Stimulated activated CD8-positive, alpha-beta memory T cell treated with anti-CD3 and anti-CD28 coated beads, Interleukin-12 subunit alpha, Interleukin-12 subunit beta, amount 100 ng/mL, for 24 hours (primary cell): ENCODE measurements around the gene PKN2.
"Not testable (repeated sequence)": the region's sequence is repeated elsewhere in the genome, so short reads cannot be mapped to it uniquely, and the experiment has no call there.

Source experiments
- DNase-seq: peaks from one replicate; pipeline ENCODE4 v3.0.0-alpha.2; 2020; ENCODE audit errors: extremely low read depth

Gene PKN2

DNA sequence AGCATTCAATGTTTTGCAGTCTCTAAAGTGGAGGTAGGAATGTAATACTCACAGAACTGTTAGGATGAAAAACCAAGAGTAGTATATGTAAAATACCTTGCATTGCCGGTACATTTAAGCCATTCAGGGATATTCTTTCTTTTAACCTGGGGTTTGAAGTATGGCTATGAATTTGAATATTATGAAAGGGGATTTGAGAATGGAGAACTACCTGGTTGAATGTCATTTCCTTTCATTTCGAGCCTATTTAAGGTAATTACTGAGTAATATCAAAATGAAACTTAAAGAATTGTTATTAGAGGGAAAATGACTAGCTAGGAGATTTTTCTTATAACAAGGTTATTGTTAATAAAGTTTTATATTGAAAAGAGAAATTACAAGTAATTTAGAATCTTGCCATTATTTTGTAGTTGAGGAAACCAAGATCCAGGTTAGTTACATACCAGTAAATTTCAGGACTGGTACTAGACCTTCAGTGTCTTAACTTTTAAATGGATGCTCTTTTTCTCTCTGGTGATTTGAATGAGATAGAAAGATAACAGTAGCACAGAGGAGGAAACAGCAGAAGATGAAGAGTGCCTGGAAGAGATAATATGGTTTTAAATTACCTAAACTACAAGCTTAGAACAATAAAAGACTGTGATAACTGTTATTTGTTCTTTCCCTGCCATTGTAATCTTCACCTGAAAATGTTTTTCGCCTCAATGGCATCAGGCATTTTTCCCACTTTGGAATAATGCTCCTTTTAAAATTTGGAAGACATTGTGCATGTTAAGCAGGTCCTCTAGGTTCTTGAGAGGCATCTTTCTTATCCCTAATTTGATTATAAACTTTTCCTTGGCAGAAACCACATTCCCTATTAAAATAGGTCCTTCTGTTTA, 103.2 kb downstream of the PKN2 start:
- no peak for DNase-seq

DNA sequence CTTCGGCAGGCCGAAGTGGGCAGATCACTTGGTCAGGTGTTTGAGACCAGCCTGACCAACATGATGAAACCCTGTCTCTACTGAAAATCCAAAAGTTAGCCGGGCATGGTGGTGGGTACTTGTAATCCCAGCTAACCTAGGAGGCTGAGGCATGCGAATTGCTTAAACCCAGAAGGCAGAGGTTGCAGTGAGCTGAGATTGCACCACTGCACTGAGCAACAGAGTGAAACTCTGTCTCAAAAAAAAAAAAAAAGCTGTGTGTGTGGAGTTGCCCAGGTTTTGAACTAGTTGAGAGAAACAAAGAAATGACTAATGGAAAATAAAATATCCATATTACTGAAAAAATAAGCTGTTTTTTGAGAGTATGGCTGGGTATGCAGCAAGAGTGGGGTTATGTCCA, 107.1 kb downstream of the PKN2 start:
- no peak for DNase-seq

DNA sequence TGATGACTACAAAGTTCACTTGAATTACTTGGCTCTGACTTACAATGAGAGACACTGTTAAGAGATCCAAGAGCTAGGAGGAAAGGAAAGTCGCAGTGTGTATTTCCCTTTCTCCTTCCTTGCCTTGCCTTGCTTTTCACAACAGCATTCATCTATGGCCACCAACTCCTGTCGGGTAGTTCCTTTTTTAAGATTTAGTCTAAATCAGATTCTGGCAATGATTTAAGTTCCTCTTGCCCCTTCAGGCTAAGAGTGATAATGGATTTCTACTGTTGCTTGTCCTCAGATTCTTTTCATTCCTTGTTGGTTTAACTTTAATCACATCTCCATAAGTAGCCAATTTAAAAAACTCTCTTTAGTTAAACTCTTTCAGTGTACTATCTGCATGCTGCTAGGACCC, 115.4 kb downstream of the PKN2 start:
- no peak for DNase-seq

DNA sequence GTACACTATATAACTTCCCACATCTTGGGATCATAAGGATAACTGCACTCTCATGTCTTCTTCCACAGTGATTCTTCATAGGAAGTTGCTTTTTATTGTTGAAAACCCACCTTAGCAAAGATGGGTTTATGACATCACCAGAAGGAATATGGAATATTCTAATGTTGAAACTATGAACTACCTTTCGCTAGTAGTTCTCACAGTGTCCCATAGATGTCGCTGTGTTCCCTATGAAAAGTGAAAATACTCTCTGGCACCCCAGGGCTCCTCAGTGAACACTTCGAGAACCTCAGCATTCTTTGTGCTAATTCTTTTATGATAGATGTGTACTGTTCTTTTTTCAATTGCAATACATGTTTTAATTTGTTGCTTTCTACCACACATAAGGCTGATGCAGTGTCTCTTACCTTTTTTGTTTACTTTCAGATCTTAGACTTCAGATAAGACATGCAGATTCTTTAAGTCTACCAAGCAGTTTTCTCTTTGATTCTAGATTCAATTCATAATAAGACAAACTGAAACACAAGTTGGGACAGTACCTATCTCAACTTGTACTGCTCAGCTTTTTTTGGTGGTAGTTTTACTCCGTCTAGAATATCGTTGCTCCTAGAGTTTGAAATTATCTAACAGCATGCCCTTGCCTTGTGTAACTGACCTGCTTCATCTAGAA, 116.4 kb downstream of the PKN2 start:
- no peak for DNase-seq

DNA sequence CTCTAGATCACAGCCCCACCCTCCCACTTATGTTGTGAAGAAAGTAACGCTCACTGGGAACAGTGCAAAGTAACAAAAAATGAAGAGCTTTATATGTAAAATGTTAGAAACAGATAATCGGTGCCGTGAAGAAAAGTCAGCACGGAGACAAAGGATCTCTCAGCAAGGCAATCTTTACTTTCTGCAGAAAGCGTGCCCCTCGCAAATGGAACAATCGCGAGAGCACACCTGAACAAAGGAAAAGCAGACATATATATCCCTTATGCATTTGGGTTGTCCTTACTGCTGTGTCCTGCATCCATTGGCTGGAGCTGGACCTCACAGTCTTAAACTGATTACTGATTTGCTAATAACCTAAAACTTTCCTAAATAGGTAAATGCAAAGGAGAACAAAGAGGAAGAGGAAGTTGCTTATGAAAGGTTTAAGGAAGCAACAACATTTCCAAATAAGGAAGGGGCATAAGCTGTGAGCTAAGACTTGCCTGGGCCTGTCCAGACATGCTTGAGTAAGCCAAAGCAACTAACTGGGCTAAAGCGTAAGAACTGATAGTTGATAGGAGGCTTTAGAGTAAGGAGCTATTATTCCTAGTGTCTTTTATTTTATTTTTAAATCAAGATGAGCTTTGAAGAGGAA, 117.6 kb downstream of the PKN2 start:
- DNase-seq = no peak

DNA sequence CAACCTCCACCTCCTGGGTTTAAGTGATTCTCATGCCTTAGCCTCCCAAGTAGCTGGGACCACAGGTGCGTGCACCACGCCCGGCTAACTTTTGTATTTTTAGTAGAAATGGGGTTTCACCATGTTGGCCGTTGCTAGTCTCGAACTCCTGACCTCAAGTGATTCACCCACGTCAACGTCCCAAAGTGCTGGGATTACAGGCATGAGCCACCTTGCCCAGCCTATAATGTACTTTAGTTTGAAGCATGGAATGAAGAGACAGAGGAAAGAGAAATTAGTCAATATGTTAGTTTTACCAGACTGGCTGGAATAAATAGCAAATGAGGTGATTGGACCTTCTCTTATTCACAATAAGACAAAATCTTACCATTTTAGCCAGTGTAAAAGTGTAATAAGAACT, 118.3 kb downstream of the PKN2 start:
- no peak for DNase-seq

DNA sequence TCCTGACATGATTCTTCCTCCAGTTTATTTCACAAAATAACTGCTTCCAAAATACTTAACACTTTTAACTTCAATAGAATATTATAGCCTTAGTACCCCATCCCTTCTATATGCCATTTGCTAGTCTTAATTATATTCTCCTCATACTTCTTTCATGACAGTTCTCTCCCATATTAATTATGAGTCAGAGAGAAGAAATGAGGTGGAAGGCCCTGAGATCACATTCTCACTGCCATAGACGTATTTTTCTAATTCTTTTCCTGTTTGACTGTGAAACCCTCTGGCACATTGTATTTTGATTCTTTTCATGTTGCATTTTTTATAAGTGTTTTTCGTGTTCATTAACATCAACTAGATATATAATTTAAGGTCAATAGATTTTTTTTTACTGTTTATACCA, 118.9 kb downstream of the PKN2 start:
- DNase-seq = no peak

DNA sequence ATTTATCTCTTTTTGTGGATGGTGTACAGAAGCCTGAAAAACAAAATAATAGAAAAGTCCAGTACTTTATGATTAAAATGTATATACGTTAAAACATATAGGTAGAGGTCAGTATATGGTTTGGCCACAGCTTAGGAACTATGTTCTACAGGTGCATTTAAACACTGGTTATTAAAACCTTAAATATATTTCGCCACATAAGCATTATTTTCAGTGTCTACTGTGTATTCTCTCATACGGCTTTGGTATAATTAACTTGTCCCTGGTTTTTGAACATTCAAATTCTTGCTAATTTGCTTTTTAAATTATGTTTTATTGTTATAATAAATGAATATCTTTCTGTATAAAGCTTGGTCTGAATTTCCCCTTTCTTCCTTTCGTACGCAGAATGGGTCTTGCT, 119.4 kb downstream of the PKN2 start:
- no peak for DNase-seq

DNA sequence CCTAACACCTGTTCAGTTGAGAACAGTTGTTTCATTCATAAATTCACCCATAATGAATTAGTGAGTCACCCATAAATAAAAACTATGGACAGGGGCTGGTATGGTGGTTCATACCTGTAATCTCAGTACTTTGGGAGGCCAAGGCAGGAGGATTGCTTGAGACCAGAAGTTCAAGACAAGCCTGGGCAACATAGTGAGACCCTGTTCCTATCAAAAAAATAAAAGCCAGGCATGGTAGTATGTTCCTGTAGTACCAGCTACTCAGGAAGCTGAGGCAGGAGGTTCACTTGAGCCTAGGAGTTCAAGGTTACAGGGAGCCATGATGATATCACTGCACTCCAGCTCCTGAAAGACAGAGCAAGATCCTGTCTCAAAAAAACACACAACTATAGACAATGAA, 128.3 kb downstream of the PKN2 start:
- DNase-seq = no peak

DNA sequence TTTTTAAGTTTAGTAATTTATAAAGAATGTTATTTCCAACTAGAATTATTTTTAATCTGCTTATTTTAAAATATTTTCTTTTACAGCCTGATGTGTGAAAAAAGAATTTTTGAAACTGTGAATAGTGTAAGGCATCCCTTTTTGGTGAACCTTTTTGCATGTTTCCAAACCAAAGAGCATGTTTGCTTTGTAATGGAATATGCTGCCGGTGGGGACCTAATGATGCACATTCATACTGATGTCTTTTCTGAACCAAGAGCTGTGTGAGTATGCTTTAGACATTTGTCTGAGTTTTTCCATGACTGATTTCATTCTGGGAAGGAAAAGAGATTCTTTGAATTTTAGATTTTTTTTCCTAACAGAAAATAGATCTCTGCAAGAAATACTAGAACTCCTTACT, 129.4 kb downstream of the PKN2 start:
- DNase-seq = no peak

DNA sequence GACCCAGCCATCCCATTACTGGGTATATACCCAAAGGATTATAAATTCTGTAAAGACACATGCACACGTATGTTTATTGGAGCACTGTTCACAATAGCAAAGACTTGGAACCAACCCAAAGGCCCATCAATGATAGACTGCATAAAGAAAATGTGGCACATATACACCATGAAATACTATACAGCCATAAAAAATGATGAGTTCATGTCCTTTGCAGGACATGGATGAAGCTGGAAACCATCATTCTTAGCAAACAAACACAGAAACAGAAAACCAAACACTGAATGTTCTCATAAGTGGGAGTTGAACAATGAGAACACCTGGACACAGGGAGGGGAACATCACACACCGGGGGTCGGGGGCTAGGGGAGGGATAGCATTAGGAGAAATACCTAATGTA, 135.6 kb downstream of the PKN2 start:
- not testable (repeated sequence) for DNase-seq

DNA sequence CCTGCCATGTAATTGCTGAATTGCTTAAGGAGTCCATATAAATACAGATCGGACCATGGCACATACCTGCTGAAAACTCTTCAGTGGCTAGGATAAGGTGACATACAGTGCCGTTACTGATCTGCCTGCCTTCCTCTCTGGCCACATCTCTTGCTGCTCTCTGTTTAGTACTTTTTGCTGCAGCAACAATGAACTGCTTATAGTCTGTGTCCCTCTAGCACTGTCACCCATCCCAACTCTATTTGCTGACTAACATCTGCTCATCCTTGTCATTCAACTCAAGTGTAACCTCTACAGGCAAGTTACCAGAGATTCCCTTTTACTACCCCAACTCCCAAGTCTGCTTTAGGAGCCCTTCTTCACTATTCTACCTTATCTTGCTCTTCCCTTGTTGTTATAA, 141.6 kb downstream of the PKN2 start:
- DNase-seq = no peak

DNA sequence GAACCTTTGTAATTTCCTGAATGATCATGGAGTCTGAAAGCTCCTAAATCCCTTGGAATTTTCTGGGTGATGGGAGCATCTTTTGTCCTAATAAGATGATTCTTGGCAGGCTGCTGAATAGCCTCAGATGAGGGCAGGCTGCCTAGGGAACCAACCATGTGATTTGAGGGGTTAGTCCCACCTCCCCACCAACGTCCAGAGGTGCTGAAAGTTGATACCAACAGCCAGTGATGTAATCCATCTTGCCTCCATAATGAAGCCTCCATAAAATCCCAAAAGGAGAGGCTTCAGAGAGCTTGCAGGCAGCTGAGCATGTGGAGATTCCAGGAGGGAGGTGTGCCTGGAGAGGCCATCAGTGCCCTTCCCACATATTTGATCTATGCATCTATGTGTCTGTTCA, 163.6 kb downstream of the PKN2 start:
- no peak for DNase-seq

DNA sequence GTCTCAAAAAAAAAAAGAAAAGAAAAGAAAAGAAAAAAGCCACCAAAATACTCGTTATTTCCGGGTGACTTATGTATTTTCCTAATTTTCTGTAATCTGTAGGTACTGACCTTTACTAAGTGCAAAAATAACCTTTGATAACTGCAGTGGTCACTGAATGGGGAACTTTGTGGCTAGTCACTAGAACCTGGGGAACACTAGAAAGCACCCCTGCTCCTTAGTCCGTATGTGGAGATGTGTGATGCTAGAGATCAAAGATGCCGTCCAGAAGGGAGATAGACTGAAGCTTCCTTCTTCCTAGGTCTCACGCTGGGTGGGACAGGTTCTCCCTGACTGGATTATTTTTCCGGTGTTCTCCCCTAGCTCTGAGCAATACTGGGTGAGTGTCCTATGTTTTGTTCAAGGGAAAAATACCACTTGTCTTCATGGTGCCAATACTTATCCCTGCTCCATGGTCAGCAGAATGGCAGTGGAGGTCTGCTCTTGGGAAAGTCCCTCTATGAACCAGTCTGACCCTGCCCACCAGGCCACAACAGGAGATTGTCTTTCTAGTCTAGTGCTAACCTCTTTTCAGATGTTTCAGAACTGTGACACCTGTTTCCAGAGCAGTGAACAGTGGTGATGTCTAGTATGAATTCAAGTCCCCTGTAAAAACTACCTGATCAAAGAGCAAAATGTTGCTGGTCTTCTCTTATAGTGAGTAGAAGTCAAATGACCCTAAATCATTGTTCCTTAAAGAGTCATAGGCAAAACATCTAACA, 167.4 kb downstream of the PKN2 start:
- DNase-seq = no peak

DNA sequence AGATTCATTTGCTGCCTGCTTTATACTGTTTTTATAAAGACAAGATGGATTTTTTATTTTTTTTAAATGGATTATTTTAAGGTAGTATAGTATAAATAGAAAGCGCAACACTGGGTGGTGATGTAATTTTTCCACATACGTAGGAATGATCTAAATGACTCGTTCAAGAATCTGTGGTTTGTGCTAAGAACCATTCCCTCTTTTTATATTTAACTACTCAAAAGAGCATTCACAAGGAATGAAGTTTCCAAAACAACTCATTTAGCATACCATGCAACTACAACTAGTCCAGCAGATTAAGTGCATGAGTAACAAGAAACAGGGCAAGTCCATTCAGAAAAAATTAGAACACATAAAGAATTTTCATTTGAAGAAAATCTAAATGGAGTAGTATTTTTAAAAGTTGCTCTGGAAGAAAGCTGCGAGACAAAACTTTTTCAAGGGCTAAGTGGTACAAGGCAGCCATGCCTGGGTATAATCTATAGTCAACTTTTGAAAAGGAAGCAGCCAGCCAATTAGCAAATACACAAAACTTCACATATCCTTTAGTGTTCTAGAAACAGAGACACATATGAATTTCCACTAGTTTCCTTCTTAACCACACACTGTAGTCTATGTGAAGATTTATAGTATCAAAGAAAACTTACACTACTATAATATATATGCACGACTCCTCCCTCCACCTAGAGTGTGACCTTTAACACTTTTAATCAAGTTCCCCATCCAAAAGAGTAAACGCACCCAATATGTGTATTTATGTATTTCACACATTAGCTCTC, 183.9 kb downstream of the PKN2 start:
- no peak for DNase-seq

DNA sequence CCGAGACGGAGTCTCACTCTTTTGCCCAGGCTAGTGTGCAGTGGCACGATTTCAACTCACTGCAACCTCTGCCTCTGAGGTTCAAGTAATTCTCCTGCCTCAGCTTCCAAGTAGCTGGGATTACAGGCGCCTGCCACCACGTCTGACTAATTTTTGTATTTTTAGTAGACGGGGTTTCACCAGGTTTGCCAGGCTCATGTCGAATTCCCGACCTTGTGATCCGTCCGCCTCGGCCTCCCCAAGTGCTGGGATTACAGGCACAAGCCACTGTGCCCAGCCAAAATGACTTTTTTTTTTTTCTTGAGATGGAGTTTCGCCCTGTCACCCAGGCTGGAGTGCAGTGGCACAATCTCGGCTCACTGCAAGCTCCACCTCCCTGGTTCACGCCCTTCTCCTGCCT, 185.6 kb downstream of the PKN2 start:
- not testable (repeated sequence) for DNase-seq

DNA sequence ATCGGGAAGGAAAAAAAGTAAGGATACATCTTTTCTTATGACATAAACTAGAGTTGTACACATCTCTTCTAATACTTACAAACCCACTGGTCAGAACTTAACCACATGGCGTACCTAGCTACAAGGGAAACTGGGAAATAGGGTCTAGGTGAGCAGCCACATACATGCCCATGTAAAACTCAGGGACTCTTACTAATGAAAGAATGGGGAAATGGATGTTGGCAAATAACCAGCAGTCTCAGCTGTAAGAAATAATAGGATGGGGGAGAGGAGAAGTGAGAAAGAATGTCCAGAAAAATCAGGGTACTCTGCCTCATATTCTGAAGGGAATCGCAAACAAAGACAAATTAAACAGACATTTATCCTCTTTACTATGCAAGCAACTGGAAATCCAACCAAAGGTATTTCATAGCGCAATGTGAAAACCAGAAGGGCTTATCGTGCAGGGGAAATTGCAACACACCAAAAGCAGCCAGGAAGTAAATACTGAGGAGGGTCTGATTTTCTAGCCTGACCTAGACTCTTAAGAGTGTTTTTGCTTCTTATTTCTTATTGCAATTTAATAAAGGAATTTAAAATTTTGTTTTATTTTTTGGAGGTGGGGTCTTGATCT, 189.8 kb downstream of the PKN2 start:
- DNase-seq = no peak

DNA sequence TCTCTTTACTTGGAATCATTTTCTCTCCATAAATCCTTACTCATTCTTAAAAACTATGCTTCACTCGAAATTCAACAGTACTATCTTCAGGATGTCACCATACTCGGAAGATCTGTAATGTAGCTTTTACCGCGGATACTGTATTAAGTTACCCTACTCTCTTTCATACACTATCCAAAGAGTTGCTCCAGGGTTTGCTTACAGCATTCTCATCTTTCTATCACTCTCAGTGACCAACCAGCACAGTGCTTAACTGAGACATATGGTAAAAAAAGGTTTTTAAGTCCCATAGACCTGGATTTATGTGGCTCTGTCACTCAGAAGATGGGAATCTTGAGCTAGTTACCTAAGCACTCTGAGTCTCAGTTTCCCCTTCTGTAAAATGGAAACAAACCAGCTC, 191.5 kb downstream of the PKN2 start:
- no peak for DNase-seq

DNA sequence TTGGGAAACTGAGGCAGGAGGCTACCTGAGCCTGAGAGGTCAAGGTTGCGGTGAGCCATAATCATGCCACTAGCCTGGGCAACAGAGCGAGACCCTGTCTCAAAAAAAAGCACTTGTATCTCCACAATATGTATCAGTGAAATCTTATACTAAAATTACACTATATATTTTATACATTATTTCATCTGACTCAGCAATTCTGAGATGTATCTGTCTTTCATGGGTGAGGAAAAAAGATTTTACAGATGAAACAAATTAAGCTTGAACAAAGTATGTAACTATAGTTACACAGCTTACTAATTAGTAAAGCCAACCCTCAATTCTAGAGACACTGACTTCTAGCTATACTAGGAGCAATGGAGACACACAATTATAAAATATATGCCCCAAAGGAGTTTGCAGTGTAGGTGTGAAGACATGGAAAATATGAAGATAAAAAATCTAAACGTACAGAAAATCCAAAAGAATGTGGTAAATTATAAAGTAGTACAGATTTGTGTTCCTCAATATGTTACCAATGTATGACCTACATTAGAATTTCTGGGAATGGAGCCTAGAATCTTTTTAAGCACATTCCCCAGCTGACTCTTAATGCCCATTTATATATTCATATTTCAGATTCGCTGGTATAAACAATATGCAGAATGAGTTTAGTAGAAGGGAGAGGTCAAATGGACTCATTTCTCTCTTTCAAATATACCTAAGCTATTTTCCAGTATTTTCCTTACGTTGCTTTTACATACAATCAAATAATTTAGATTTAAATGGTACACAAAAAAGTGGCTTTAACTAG, 192.7 kb downstream of the PKN2 start:
- no peak for DNase-seq

DNA sequence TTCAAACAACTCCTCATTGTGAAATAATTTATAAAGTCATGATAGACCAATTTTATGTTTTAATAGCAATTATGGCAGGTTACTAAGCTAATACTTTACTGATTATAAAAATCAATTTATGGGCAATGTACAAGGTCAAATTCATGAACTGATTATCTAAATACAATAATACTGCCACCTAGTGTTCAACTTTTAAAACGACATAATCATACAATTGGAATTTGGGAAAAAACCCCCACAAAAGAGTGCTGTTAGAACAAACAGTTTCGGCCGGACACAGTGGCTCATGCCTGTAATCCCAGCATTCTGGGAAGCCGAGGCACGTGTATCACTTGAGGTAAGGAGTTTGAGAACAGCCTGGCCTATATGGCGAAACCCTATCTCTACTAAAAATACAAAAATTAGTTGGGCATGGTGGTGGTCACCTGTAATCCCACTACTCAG, 193.3 kb downstream of the PKN2 start:
- no peak for DNase-seq
